Measurements from ENCODE around the gene CCDC47. TPM values are rescaled to one million over a fixed set of nuclear protein-coding genes. Genes with fewer than 3 reads are reported as not detected.
"Not testable (repeated sequence)": the region's sequence is repeated elsewhere in the genome, so short reads cannot be mapped to it uniquely, and the experiment has no call there.

Gene CCDC47
- total RNA-seq, 4 donors from 2014 or later = 48.1 to 70.0 (median 62.9) TPM

- H3K36me3 ChIP-seq = peaks cover 2% of the 10 kb centered on the region
- no peaks in the 10 kb centered on the region for H3K27me3 ChIP-seq
- no peak for TF ChIP-seq EP300 (IDR thresholded peaks at IDR 0.05)
- TF ChIP-seq POLR2A (IDR thresholded peaks at IDR 0.05) = no peak
- TF ChIP-seq CTCF (IDR thresholded peaks at IDR 0.05) = no peak
- TF ChIP-seq POLR2AphosphoS5 (IDR thresholded peaks at IDR 0.05) = no peak
- H3K9me3 ChIP-seq = no peaks in the 10 kb centered on the region
- no peak overlapping the region for H3K27ac ChIP-seq
- DNase-seq (ENCODE audit: low spot score in 2 of 2) = no peak
- no peak overlapping the region for H3K4me3 ChIP-seq
- 93% methylated on average over 8 of the region's 8 CpGs for WGBS
- peaks cover 15% of the 10 kb centered on the region for H3K4me1 ChIP-seq
Observed at GRCh38 chr17:63735691-63736090, 37.7 kb downstream of the CCDC47 start.

- Histone ChIP-seq H3K4me3 (no peak overlapping the region), H3K9me3 (no peaks in the 10 kb centered on the region), H3K36me3 (peaks cover 21% of the 10 kb centered on the region), H3K27me3 (no peaks in the 10 kb centered on the region), H3K27ac (no peak overlapping the region), H3K4me1 (no peaks in the 10 kb centered on the region)
- WGBS = 65% methylated on average over 2 of the region's 2 CpGs
- DNase-seq (ENCODE audit: low spot score in 2 of 2) = no peak
- no peak for TF ChIP-seq POLR2AphosphoS5 (IDR thresholded peaks at IDR 0.05)
- no peak for TF ChIP-seq CTCF (IDR thresholded peaks at IDR 0.05)
- TF ChIP-seq EP300 (IDR thresholded peaks at IDR 0.05) = no peak
Observed at GRCh38 chr17:63722403-63722802, 51.0 kb downstream of the CCDC47 start.

GRCh38 chr17:63720194-63720593 is 53.2 kb downstream of the CCDC47 start:
- not testable (repeated sequence) for H3K27me3 ChIP-seq; H3K9me3 ChIP-seq; DNase-seq (ENCODE audit: low spot score in 2 of 2); H3K4me1 ChIP-seq; H3K27ac ChIP-seq; H3K4me3 ChIP-seq
- peaks cover 16% of the 10 kb centered on the region for H3K36me3 ChIP-seq
- over 99% methylated on average over 5 of the region's 5 CpGs for WGBS

GRCh38 chr17:63718988-63719387 is 54.4 kb downstream of the CCDC47 start:
- 79% methylated on average over 5 of the region's 5 CpGs for WGBS
- Histone ChIP-seq H3K4me1 (no peaks in the 10 kb centered on the region), H3K4me3 (no peak overlapping the region), H3K36me3 (peaks cover 15% of the 10 kb centered on the region), H3K9me3 (no peaks in the 10 kb centered on the region), H3K27me3 (no peaks in the 10 kb centered on the region), H3K27ac (no peak overlapping the region)
- TF ChIP-seq EP300 (IDR thresholded peaks at IDR 0.05) (no peak), POLR2AphosphoS5 (IDR thresholded peaks at IDR 0.05) (no peak), POLR2A (IDR thresholded peaks at IDR 0.05) (no peak), CTCF (IDR thresholded peaks at IDR 0.05) (no peak)
- no peak for DNase-seq (ENCODE audit: low spot score in 2 of 2)

GRCh38 chr17:63716426-63716825 is 57.0 kb downstream of the CCDC47 start:
- Histone ChIP-seq H3K27ac (no peak overlapping the region), H3K36me3 (peaks cover 40% of the 10 kb centered on the region)

More at GRCh38 chr17:63716426-63716825, 57.0 kb downstream of the CCDC47 start:
- H3K4me3 ChIP-seq = no peak overlapping the region
- no peaks in the 10 kb centered on the region for H3K4me1 ChIP-seq
- H3K27me3 ChIP-seq = no peaks in the 10 kb centered on the region
- TF ChIP-seq CTCF (IDR thresholded peaks at IDR 0.05) (no peak), POLR2AphosphoS5 (IDR thresholded peaks at IDR 0.05) (no peak), POLR2A (IDR thresholded peaks at IDR 0.05) (no peak), EP300 (IDR thresholded peaks at IDR 0.05) (no peak)
- H3K9me3 ChIP-seq = no peaks in the 10 kb centered on the region
- DNase-seq (ENCODE audit: low spot score in 2 of 2) = no peak
- 83% methylated on average over 3 of the region's 3 CpGs for WGBS
